K562 (cell line): Measurements from ENCODE around the gene ZKSCAN5. TPM values are rescaled to one million over a fixed set of nuclear protein-coding genes. Genes with fewer than 3 reads are reported as not detected.

Experiments used
- ASH1L ChIP-seq: fragments of 450-650 bp; IDR thresholded peaks from 2 replicates; pipeline ENCODE4 v1.6.1; 2018; ENCODE audit warnings: borderline replicate concordance, mild to moderate bottlenecking, low read depth; ENCODE audit not compliant: partially characterized antibody
- CBFB ChIP-seq: sonication (generic); formaldehyde crosslinking; IDR thresholded peaks from 2 replicates; pipeline ENCODE4 v1.4.0; 2020; ENCODE audit warnings: mild to moderate bottlenecking, missing genetic modification reagents
- CREB3 ChIP-seq: fragments of 450-650 bp; conservative IDR thresholded peaks from 2 replicates; pipeline ENCODE4 v1.6.1; 2016; ENCODE audit warnings: missing genetic modification characterization, low read depth, mild to moderate bottlenecking, missing compliant biosample characterization, moderate library complexity
- FOXP4 ChIP-seq: sonication (generic); formaldehyde crosslinking; IDR thresholded peaks from 2 replicates; pipeline ENCODE4 v1.8.0; 2022; ENCODE audit warnings: mild to moderate bottlenecking, missing genetic modification reagents, borderline replicate concordance
- HNRNPH1 ChIP-seq: fragments of 200-400 bp; formaldehyde crosslinking; optimal IDR thresholded peaks from 2 replicates; pipeline ENCODE3; 2017; ENCODE audit warnings: low read depth, mild to moderate bottlenecking, low read length, moderate library complexity
- JUND ChIP-seq, 2 experiments: IDR thresholded peaks; 2 replicates in 1 of 2; 3 replicates in 1 of 2; pipeline ENCODE4 v1.6.1; 2011; ENCODE audit warnings: borderline replicate concordance in 2 of 2, low read depth in 2 of 2, low read length in 2 of 2, improper control_type of control experiment in 1 of 2, missing biosample characterization in 1 of 2, missing genetic modification characterization in 1 of 2, missing genetic modification reagents in 1 of 2
- MTA2 ChIP-seq: fragments of 450-650 bp; IDR thresholded peaks from 2 replicates; pipeline ENCODE4 v1.6.1; 2016; ENCODE audit warnings: low read depth
- NR0B1 ChIP-seq: fragments of 450-650 bp; IDR thresholded peaks from one replicate; pipeline ENCODE4 v1.6.1; 2018; ENCODE audit warnings: mild to moderate bottlenecking, moderate library complexity; ENCODE audit not compliant: partially characterized antibody
- OTX1 ChIP-seq: fragments of 450-650 bp; formaldehyde crosslinking; IDR thresholded peaks from 2 replicates; pipeline ENCODE4 v1.4.0; 2022; ENCODE audit warnings: mild to moderate bottlenecking
- POLR2G ChIP-seq: fragments of 200-400 bp; formaldehyde crosslinking; IDR thresholded peaks from 2 replicates; pipeline ENCODE4 v1.6.1; 2017; ENCODE audit warnings: low read depth, mild to moderate bottlenecking, antibody characterized with exemption, low read length, moderate library complexity
- POLR3G ChIP-seq: IDR thresholded peaks from 2 replicates; pipeline ENCODE4 v1.6.1; 2011; ENCODE audit not compliant: insufficient read length, insufficient replicate concordance; ENCODE audit errors: extremely low read depth
- RFX5 ChIP-seq: IDR thresholded peaks from 2 replicates; pipeline ENCODE4 v1.6.1; 2011; ENCODE audit warnings: low read depth, mild to moderate bottlenecking, improper control_type of control experiment, low read length
- TAF1 ChIP-seq: IDR thresholded peaks from 2 replicates; pipeline ENCODE4 v1.6.1; 2011; ENCODE audit warnings: mild to moderate bottlenecking, low read length, moderate library complexity; ENCODE audit not compliant: insufficient read depth, control insufficient read depth, severe bottlenecking; ENCODE audit errors: extremely low read depth
- USF2 ChIP-seq: sonication (generic); formaldehyde crosslinking; IDR thresholded peaks from 2 replicates; pipeline ENCODE4 v1.5.0; 2020; ENCODE audit warnings: missing genetic modification reagents
- ZNF146 ChIP-seq: IDR thresholded peaks from one replicate; pipeline ENCODE4 v1.6.1; 2018; ENCODE audit warnings: missing compliant biosample characterization; ENCODE audit not compliant: unreplicated experiment
- ZNF165 ChIP-seq: fragments of 250-450 bp; sonication (Bioruptor Pico); IDR thresholded peaks from 2 replicates; pipeline ENCODE4 v1.4.0; 2020; ENCODE audit warnings: borderline replicate concordance
- ZNF449 ChIP-seq: fragments of 250-450 bp; sonication (Bioruptor Pico); IDR thresholded peaks from 2 replicates; pipeline ENCODE4 v1.8.0; 2022; ENCODE audit warnings: moderate library complexity, mild to moderate bottlenecking, inconsistent platforms
- ZNF778 ChIP-seq: fragments of 450-650 bp; formaldehyde crosslinking; IDR thresholded peaks from 2 replicates; pipeline ENCODE4 v1.4.0; 2020; ENCODE audit warnings: mild to moderate bottlenecking, moderate library complexity
- polyA plus RNA-seq, 8 experiments: library from polyadenylated mRNA; depleted of rRNA in 4 of 8; stranded (reverse) in 5 of 8; unstranded in 3 of 8; fragments of >200 nt; fragmentation: Nextera tagmentation in 2 of 8; fragmentation: Illumina TruSeq in 1 of 8; extraction: Ambion mirVana in 2 of 8; extraction: Trizol in 1 of 8; gene quantifications; 2 replicates each; pipeline versions ENCODE4 v1.2.1 to v1.2.3, GENCODE V29; 2011 to 2014; ENCODE audit warnings: inconsistent platforms in 1 of 8, missing spikeins in 1 of 8
- total RNA-seq, 7 experiments: library from RNA; depleted of rRNA in 6 of 7; stranded (reverse); fragments of >200 nt in 6 of 7; fragmentation: Illumina TruSeq in 2 of 7; extraction: Trizol in 2 of 7; gene quantifications; 2 replicates each; pipeline versions ENCODE4 v1.2.1 to v1.2.3, GENCODE V29; 2011 to 2021; ENCODE audit warnings: low replicate concordance in 1 of 7

ZKSCAN5 gene
- total and polyA plus RNA-seq, 9 of the 15 experiments (the other 6 are each of a cell fraction or from before 2014, with no cell fraction given), result 4.2 to 19.0 (median 15.0) TPM

GRCh38 chr7:99504603-99505323 is at the start of gene ZKSCAN5 (continued):
- peak; percentile 95 for TF ChIP-seq OTX1 (CRISPR knock-in tag)
- TF ChIP-seq ZNF778 (CRISPR knock-in tag), result no peak
- TF ChIP-seq JUND (IDR thresholded peaks at IDR 0.05; ENCODE audit: borderline replicate concordance, low read depth, low read length), result peak; percentile 54
- peak; percentile 51; the same call in 1 of the 3 replicates for TF ChIP-seq JUND (tag; IDR thresholded peaks at IDR 0.05; ENCODE audit: borderline replicate concordance, low read depth, low read length)
- TF ChIP-seq ZNF146 (CRISPR knock-in tag), result no peak
- TF ChIP-seq POLR3G, result no peak
- 0 out of 2 replicates have a peak, but pooled peaks have one; percentile 9 for TF ChIP-seq MTA2
- TF ChIP-seq TAF1, result peak; percentile 99
- no peak for TF ChIP-seq CREB3 (tag)
- peak; percentile 86 for TF ChIP-seq POLR2G
- TF ChIP-seq CBFB (CRISPR knock-in tag), result no peak
- TF ChIP-seq FOXP4 (CRISPR knock-in tag), result peak; percentile 73; the same call in 1 of the 2 replicates
- TF ChIP-seq ZNF165 (CRISPR knock-in tag), result no peak
- TF ChIP-seq RFX5, result peak; percentile 22; the same call in 1 of the 2 replicates
- TF ChIP-seq ZNF449 (CRISPR knock-in tag), result no peak
- no peak for TF ChIP-seq HNRNPH1
- TF ChIP-seq NR0B1, result no peak
- peak; percentile 88 for TF ChIP-seq ASH1L
- TF ChIP-seq USF2 (CRISPR knock-in tag), result no peak
